GM18502 (cell line): ENCODE measurements around the gene ZNF91.
A peak's percentile ranks its signal among the peaks of the same experiment; 100 is the strongest.
"Not testable (repeated sequence)": the region's sequence is repeated elsewhere in the genome, so short reads cannot be mapped to it uniquely, and the experiment has no call there.

ENCODE experiments used
- ATAC-seq: cut with Tn5 transposase; IDR thresholded peaks from one replicate; pipeline ENCODE4 v1.9.1; 2021; ENCODE audit warnings: mild to moderate bottlenecking; ENCODE audit not compliant: unreplicated experiment, poor library complexity

ZNF91 gene

DNA sequence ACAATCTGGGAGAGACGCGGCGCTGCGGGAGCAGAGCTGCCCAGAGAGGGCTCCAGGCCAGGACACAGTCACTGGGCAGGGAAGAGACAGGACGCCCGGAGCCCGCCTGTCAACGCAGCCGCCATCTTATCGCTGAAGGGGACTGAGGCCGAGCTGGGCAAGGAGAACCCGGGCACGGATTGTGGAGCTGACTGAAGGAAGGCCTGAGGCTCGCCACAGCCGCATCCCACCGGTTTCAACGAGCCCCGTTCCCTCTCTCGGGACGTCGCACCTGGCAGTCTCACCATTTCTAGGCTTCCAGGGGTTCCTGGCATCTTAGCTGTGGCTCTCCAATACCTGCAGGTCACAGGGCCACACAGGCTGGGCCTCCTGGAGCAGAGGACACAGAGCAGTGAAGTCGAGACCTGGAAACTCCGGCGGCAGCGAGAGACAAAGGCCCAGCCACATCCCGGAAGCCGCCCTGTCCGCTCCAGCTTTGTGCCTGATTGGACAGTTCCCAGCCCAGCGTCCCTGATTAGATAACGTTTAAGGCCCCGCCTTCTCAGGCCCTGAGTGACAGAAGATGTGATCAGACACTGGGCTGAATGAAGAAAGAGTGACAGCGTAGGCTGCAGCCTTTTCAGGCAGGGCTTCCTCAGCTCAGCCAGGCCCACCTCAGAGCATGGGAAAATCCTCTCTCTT lies at the start of gene ZNF91:
Gene ZNF91 (minus strand): TSS at position 431 of the 681 bp plus-strand sequence. CDS start 117 bp downstream, at position 314.
- ATAC-seq = peak; percentile 99

DNA sequence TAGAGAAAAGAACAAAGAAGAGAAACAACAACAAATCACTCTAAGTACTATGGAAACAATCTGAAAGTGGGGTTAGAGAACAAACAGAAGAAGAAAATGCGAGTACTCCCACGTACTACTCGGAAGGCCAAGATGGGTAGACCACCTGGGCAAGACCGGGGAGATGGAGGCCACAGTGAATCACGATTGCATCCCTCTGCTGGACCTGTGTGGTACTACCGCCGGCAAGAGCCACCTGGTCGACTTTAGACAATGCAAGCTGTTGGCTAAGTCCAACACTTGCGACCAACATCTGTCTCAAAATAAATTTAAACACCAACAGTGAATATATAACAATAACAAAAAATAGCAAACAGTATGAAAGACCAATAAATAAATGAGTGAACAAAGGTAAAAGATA lies 45.5 kb upstream of the ZNF91 start:
- ATAC-seq = no peak

DNA sequence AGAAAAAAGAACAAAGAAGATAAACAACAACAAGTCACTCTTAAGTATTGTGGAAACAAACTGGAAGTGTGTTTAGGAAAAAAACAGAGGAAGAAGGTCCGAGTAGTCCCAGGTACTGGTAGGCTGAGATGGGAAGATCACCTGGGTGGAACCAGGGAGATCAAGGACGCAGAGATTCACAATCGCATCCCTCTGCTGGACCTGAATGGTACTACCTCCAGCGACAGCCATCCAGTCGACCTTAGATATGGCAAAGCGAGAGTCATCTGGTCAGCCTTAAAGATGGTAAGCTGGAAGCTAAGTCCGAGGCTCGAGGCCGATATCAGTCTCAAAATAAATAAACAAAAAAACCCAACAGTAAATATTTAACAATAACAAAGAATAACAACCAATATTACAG lies 44.9 kb upstream of the ZNF91 start:
- no peak for ATAC-seq

DNA sequence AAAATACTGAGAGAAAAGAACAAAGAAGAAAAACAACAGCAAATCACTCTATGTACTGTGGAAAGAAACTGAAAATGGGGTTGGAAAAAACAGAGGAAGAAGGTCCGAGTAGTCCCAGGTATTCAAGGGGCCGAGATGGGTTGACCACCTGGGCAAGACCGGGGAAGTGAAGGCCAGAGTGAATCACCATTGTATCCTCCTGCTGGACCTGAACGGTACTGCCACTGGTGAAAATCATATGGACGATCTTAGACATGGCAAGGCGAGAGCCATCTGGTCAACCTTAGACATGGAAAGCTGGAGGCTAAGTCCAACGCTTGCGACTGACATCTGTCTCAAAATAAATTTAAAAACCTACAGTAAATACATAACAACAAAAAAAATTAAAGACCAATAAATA lies 44.4 kb upstream of the ZNF91 start:
- ATAC-seq = no peak

DNA sequence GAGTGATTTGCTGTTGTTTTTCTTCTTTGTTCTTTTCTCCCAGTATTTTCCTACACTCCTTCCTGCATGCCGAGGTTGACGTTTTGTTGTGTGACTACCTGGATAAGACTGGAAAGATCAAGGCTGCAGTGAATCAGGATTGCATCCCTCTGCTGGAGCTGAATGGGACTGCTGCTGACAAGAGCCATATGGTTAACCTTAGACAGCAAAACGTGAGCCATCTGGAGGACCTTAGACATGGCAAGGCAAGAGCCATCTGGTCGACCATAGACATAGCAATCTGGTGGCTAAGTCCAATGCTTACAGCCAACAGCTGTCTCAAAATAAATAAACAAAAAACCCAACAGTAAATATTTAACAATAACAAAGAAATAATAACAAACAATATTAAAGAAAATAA lies 42.6 kb upstream of the ZNF91 start:
- ATAC-seq = no peak

DNA sequence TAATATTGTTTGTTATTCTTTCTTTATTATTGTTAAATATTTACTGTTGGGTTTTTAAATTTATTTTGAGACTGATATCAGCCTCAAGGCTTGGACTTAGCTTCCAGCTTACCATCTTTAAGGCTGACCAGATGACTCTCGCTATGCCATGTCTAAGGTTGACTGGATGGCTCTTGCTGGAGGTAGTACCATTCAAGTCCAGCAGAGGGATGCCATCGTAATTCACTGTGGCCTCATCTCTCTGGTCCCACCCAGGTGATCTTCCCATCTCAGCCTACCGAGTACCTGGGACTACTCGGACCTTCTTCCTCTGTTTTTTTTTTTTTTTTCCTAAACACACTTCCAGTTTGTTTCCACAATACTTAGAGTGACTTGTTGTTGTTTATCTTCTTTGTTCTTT lies 41.7 kb upstream of the ZNF91 start:
- ATAC-seq = no peak

DNA sequence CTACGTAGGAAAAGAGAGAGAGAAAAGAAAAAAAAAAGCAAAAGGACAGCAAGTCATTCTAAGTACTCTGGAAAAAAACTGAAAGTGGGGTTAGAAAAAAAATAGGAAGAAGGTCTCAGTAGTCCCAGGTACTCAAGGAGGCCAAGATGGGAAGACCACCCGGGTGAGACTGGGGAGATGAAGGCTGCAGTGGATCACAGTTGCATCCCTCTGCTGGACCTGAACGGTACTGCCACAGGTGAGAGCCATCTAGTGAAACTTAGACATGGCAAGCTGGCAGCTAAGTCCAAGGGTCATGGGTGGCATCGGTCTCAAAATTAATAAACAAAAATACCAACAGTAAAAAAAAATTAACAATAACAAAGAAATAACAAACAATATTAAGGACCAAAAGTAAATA lies 41.0 kb upstream of the ZNF91 start:
- no peak for ATAC-seq

DNA sequence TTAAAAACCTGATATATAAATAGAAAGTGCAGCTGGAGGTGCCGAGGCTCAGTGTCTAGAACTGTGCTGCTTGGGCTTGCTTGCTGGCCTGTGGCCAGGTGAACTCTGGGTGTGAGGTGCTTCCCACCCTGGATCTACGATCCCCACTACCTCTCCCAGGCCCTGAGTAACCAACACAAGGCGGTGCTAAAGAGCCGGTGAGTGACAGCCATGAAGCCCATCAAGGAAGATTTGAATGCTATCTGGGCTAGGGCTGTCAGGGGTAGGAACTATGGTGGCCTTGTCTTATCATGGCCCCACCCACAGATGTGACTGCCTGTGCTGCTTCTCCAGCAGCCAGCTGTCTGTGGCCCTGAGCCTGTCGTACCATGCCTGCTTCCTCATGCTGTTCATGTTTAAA lies 25.6 kb upstream of the ZNF91 start:
- no peak for ATAC-seq

DNA sequence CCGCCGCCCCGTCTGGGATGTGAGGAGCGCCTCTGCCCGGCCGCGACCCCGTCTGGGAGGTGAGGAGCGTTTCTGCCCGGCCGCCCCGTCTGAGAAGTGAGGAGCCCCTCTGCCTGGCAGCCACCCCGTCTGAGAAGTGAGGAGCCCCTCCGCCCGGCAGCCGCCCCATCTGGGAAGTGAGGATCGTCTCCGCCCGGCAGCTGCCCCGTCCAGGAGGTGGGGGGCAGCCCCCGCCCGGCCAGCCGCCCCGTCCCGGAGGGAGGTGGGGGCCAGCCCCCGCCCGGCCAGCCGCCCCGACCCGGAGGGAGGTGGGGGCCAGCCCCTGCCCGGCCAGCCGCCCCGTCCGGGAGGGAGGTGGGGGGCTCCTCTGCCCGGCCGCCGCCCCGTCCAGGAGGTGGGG lies 24.0 kb upstream of the ZNF91 start:
- not testable (repeated sequence) for ATAC-seq

DNA sequence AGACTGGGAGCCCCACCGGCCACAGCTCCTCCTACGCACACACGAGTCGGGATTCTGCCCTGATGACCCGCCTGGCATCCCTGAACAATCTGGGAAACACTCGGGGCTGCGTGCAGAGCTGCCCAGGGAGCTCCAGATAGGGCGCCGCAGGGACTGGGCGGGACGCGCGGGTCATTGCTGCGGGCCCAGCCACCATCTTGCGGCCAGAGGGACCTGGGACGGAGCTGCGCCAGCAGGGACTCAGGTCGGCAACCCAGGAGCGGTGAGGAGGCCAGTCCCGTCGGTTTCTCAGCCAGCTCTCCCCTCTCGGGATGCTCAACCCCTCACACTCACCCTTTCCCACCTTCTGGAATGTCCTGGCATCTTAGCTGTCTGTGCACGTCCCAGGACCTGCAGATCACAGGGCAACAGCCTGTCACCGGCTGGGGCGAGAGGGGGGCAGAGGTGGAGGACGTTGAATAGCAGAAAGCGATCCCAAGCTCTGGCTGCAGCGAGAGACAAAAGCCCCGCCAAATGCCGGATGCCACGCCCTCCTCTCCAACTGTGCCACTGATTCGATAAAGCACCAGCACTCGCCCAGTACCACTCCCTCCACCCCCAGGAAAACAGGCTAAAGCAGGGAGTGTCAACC lies 20.4 kb upstream of the ZNF91 start:
- ATAC-seq = no peak

DNA sequence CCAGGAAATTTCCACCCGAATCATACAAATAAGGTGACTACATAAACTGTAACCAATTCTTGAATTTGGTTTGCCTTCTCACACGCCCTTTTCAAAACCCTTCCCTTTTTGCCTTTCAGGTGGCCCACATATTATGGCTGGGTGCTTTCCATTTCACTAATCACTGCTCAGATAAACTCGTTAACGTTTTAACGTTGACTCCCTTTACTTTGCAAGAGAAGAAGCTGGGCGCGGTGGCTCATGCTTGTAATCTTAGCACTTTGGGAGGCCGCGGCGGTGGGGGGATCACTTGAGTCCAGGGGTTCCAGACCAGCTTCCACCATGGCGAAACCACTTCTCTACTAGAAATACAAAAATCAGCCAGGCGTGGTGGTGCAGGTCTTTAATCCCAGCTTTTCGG lies 19.8 kb upstream of the ZNF91 start:
- no peak for ATAC-seq

DNA sequence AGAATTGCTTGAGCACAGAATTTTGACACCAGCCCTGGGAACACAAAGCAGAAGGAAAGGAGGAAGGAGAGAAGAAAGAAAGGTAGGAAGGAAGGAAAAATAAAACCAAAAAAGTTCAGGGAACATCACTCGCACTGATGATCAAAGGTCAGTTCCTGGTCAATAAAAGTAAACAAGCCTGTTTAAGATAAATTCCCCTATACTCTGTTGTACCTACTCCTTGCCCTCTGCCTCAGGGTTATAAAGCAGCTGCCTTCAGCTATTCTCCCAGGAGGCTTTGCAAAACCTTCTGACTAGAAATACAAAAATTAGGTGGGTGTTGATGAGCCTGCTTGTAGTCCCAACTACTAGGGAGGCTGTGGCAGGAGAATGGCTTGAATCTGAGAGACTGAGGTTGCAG lies 14.9 kb upstream of the ZNF91 start:
- ATAC-seq = no peak

DNA sequence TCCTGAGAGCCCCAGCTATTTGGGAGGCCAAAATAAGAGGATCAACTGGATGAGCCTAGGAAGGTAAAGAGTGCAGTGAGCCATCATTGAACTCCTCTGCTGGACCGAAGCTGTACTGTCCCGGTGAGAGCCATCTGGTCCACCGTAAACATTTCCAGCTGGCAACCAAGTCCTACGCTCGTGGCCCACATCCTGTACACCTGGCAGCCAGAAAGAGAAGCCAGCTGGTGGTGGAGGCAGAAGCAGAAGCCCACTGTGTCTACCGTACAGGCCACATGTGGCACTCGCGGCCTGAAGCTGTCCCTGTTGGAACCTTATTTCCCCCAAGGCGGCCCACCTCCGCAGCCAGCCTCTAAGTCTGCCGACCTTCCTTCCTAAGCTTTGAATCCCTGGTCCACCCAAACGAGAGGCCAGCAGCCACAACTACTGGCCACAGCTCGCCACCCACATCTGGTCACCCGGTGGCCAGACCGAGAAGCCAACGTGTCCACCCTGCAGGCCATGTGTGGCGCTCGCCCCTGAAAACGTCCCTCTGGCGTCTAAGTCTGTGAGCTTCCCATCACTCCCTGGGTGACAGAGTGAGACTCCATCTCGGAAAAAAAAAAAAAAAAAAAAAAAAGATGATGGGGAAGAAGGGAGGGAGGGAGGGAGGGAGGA lies 14.2 kb upstream of the ZNF91 start:
- no peak for ATAC-seq

DNA sequence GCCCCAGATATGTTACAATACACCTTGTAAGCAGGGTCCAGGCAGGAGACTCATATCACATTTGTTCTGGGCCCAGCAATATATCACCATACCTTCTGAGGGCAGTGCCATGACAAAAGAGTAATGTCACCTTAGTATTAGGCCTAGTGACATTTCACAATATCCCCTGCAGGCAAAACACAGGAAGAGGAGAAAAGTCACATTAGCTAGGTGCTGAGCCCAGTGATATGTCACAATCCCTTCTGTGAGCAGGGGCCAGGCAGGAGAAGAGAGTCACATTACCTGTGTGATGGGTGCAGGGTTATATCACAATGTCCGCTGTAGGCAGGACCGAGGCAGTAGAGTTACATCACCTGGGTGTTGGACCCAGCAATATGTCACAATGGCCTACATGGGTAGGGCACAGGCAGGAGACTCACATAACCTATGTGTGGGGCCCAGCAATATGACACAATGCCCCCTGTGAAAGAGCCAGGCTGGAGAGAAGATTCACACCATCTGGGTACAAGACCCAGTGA lies 12.4 kb upstream of the ZNF91 start:
- no peak for ATAC-seq

DNA sequence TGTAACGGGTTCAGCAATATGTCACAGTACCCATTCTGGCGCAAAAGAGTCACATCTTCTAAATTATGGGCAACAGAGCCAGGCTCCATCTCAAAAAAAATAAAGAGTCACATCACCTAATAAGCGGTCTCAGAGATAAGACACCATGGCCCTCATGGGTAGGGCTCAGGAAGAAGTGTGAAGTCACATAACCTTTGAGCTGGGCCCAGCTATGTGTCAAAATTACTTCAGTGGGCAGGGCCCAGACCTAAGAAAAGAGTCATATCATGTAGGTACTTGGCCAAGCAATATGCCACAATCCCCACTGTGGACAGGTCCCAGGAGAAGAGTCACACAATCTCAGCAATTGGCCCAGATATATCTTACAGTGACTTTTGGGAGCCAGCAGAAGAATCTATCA lies 11.4 kb upstream of the ZNF91 start:
- ATAC-seq = no peak

DNA sequence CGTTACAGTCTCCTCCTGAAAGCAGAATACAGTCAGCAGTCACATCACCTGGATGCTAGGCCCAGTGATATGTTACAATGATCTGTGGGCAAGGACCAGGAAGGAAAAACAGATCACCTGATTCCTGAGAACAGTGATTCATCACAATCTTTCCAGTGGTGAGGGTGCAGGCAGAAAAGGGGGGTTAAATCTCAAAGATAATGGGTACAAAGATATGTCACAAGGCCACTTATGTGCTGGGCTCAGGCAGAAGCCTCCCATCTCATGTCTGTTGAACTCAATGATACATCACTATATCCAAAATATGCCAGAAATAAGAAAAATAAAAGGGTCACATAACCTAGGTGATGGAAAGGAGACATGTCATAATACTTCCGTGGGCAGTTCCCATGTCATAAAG lies 10.8 kb upstream of the ZNF91 start:
- ATAC-seq = no peak

DNA sequence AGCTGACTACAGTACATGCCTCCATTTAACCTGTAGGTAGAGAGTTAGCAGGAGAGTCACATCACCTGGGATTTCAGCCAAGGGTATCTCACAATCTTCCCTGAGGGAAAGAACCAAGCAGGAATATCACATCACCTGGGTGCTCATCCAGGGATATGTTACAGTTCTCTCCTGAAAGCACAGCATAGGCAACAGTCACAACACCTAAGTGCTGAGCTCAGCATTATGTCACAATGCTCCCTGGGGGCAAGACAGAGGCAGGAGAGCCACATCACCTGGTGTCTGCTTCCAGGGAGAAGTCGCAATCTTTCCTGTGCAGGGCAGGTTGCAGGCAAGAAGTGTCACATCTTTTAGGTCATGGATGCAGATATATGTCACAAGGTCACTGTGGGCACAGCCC lies 9.4 kb upstream of the ZNF91 start:
- no peak for ATAC-seq

DNA sequence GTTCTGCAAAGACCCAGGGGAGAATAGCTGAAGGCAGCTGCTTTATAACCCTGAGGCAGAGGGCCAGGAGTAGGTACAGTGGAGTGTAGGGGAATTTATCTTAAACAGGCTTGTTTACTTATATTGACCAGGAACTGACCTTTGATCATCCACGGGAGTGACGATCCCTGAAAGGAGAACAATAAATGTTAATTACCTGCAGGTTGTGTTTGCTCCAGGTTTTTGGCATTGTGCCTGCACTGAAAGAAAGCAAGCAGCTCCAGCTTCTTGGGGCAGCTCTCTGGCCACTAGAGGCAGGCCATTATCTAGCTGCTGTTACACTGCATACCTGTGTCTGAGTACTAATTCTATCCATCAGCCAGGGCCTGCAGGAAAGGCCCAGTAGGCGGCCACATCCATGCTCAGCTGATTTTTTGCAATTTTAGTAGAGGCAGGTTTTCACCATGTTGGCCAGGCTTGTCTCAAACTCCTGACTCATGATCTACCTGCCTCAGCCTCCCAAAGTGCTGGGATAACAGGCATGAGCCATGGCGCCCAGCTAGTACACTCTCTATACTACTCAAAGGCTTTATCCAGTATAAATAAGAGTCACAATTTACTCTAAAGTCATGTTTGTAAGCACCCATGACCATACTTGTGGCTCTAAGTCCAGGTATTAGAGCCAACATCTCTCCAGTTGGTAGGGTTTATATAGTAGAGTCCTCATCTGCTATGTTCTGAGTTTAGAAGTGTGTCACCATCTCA lies 8.5 kb upstream of the ZNF91 start:
- no peak for ATAC-seq

DNA sequence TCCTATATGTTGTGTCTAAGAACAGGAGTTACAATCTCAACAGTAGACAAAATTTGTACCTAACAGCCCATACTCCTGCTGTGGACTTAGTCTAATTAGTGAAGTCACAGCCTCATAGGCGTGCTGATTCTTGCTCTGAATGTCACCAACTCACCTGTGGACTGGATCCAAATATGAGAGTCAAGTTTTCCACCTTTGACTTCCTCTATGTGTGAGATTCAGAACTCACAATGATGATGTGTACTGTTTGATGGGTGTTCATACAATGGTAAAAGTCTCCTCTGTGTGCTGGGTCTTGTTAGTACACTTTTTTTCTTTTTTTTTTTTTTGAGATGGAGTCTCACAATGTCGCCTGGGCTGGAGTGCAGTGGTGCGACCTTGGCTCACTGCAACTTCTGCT lies 7.8 kb upstream of the ZNF91 start:
- ATAC-seq = no peak

DNA sequence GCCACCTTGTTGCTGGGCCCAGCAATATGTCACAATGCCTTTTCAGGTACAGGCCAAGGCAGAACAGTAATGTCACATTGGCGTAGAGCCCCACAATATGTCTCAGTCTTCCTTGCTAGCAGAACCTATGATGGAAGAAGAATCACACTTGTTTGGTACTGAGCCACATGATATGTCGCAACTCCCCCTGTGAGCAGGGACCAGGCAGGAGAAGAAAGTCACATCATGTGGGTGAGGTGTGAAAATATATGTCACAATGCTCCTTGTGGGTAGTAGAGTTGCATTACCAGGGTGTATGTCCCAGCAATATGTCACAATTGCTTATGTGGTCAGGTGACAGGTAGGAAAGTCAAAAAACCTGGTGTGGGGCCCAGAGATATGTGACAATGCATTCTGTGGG lies 7.1 kb upstream of the ZNF91 start:
- ATAC-seq = no peak

DNA sequence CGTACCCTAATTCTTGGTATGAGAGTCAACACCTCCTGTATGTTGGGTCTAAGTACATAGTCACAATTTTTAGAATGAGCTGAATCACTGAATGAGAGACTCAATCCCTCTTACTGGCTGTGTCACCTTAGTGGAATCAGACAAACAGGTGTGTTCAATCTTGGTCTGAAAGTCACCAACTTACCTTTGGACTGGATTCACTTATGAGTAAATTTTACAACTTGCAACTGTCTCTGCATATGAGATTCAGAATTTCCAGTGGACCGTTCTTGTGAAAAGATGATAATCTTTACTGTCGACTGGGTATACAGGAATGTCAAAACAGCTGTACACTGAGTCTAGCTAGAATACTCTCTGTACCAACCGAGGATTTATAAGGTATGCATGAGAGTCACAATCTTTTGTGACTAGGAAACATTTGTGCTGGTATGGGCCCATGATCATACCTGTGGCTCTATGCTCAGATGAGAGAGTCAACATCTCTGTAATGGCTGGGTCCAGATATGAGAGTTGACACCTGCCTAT lies 5.9 kb upstream of the ZNF91 start:
- no peak for ATAC-seq
